Gastrocnemius medialis (tissue), 4 donors: Measurements from ENCODE around the gene FOSB. TPM values are rescaled to one million over a fixed set of nuclear protein-coding genes. Genes with fewer than 3 reads are reported as not detected.
A peak's percentile ranks its signal among the peaks of the same experiment; 100 is the strongest.

Experiments
- ATAC-seq, 2 donors: fragments of 150-250 bp; one replicate each; pipeline ENCODE4 v1.9.1; 2016
- DNase-seq, 2 donors: peaks; one replicate each; pipeline ENCODE4 v3.0.0-alpha.2; 2019
- H3K27ac ChIP-seq, 4 donors: fragments of 200-600 bp; sonication (generic); 1 replicate in 1 of 4; 2 replicates in 3 of 4; pipeline ENCODE4 v1.5.1; 2016 to 2018; ENCODE audit warnings: mild to moderate bottlenecking in 2 of 4, moderate library complexity in 1 of 4
- H3K27me3 ChIP-seq, 3 donors: fragments of 200-600 bp; sonication (generic) in 2 of 3; 1 replicate in 1 of 3; 2 replicates in 2 of 3; pipeline versions ENCODE4 v1.5.1 to v1.6.0; 2016 to 2019; ENCODE audit warnings: mild to moderate bottlenecking in 1 of 3, moderate library complexity in 1 of 3
- H3K36me3 ChIP-seq, 2 donors: fragments of 200-600 bp; sonication (generic) in 1 of 2; one replicate each; pipeline ENCODE4 v1.5.1; 2017 to 2018
- H3K4me1 ChIP-seq, 2 donors: fragments of 200-600 bp; sonication (generic) in 1 of 2; one replicate each; pipeline ENCODE4 v1.5.1; 2016 to 2017; ENCODE audit warnings: mild to moderate bottlenecking in 2 of 2
- H3K4me3 ChIP-seq, 4 donors: fragments of 200-600 bp; sonication (generic) in 3 of 4; 1 replicate in 1 of 4; 2 replicates in 3 of 4; pipeline ENCODE4 v1.5.1; 2016 to 2019; ENCODE audit warnings: mild to moderate bottlenecking in 2 of 4
- H3K9me3 ChIP-seq, 3 donors: fragments of 200-600 bp; sonication (generic) in 2 of 3; 1 replicate in 1 of 3; 2 replicates in 2 of 3; pipeline ENCODE4 v1.5.1; 2016 to 2019
- POLR2A ChIP-seq, 2 donors: fragments of 450-650 bp; IDR thresholded peaks; one replicate each; pipeline ENCODE4 v1.6.1; 2017; ENCODE audit warnings: antibody characterized with exemption in 2 of 2, mild to moderate bottlenecking in 2 of 2, moderate library complexity in 2 of 2
- in situ Hi-C, 4 donors: fragments of 200-750 bp; cut with MboI; loops; one replicate each; pipeline versions ENCODE4 v1.15.0 to v1.8.0; 2017; ENCODE audit warnings: low sequenced_read_pairs in 4 of 4
- intact Hi-C: fragments of 100-400 bp; cut with DNase I; formaldehyde crosslinking; loops from one replicate; pipeline ENCODE4 v1.15.1; 2023; ENCODE audit warnings: low total_unique reads
- total RNA-seq, 4 donors: library from RNA; depleted of rRNA; stranded (reverse); fragments of >200 nt; gene quantifications; one replicate each; pipeline versions ENCODE4 v1.1.0 to v1.2.3, GENCODE V29; 2016
- TF ChIP-seq, protein P1 (sequence below), 5 experiments: fragments of 450-650 bp in 3 of 5; fragments of 200-600 bp in 2 of 5; sonication (generic) in 2 of 5; IDR thresholded peaks in 4 of 5; conservative IDR thresholded peaks in 1 of 5; 1 replicate in 4 of 5; 2 replicates in 1 of 5; pipeline ENCODE4 v1.5.1; 2016 to 2019; ENCODE audit warnings: antibody characterized with exemption in 5 of 5, mild to moderate bottlenecking in 3 of 5, moderate library complexity in 3 of 5

Gene FOSB
- total RNA-seq, 4 donors from 2014 or later, result 0.17 to 1.8 (median 1.6) TPM; not detected in 1

DNA sequence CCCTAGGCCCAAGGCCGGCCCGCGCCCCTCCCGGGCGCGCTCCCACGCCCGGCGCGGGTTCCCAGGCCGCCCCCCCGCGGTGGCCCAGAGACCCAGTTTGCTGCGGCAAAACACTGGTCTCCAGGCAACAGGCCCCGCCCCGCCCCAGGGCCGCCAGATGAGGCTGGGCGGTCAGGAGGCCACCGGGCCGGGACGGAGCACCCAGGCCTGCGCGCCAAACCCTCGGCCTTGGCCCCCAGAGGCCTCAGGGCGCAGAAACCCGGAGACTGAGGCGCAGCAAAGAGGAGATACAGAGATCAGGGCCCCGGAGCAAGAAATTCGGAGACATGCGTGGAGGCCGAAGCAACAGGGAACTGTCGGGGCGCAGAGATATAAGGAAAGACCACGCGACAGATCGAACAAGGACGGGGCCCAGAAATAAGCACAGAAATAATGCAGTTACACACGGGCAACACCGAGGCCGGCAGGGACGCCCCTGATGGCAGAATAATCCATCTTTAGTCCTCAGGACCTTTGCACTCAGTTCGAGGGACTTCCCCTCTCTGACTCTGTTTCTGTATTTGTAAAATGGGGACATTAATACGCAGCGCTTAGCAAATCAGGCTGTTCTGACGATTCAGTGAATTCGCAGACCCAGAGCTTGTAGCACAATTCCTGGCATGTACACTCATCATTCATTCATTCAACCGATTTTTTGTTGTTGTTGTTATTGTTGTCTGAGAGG is 23.3 kb upstream of the FOSB start:
- Histone ChIP-seq H3K27ac (peak overlapping the region; percentile 91 to 97 (median 92)), H3K4me1 (peaks cover 15 to 27% of the 10 kb centered on the region in 2 donors), H3K4me3 (peak overlapping the region; percentile 62 to 72 (median 64)), H3K27me3 (no peaks in the 10 kb centered on the region), H3K9me3 (no peaks in the 10 kb centered on the region), H3K36me3 (no peaks in the 10 kb centered on the region)
- DNase-seq, result peak; percentile 84 to 93
- peak; percentile 55 to 61 for ATAC-seq
- in situ Hi-C loops, result loop anchor here in 1 of 4 donors (5.0 kb wide), 1 partner anchor 33 kb away; no protein-coding TSS in a partner anchor
- intact Hi-C loops, result no loop called here
- TF ChIP-seq POLR2A (IDR thresholded peaks at IDR 0.05), result peak in 1 of 2 donors; percentile 40
- TF ChIP-seq, protein P1, sequence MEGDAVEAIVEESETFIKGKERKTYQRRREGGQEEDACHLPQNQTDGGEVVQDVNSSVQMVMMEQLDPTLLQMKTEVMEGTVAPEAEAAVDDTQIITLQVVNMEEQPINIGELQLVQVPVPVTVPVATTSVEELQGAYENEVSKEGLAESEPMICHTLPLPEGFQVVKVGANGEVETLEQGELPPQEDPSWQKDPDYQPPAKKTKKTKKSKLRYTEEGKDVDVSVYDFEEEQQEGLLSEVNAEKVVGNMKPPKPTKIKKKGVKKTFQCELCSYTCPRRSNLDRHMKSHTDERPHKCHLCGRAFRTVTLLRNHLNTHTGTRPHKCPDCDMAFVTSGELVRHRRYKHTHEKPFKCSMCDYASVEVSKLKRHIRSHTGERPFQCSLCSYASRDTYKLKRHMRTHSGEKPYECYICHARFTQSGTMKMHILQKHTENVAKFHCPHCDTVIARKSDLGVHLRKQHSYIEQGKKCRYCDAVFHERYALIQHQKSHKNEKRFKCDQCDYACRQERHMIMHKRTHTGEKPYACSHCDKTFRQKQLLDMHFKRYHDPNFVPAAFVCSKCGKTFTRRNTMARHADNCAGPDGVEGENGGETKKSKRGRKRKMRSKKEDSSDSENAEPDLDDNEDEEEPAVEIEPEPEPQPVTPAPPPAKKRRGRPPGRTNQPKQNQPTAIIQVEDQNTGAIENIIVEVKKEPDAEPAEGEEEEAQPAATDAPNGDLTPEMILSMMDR (IDR thresholded peaks at IDR 0.05 in 4 of 5, conservative IDR thresholded peaks at IDR 0.05 in 1 of 5), result no peak

DNA sequence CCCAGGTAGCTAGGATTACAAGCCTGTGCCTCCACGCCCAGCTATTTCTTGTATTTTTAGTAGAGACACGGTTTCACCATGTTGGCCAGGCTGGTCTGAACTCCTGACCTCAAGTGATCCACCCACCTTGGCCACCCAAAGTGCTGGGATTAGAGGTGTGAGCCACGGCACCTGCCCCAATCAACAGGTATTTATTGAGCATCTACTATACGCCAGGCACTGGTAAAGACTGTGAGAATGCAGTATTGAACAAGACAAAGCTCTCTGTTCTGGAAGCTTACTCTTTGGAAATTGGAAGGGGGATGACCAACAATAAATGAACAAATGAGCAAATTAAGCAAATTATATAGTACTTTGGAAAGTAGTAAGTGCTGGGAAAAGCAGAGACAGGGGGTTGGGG is 22.7 kb upstream of the FOSB start:
- intact Hi-C loops, result no loop called here
- ATAC-seq, result no peak
- DNase-seq, result no peak
- H3K9me3 ChIP-seq, result no peaks in the 10 kb centered on the region
- no peaks in the 10 kb centered on the region for H3K36me3 ChIP-seq
- TF ChIP-seq, protein P1 (IDR thresholded peaks at IDR 0.05 in 4 of 5, conservative IDR thresholded peaks at IDR 0.05 in 1 of 5), result no peak
- no peak for TF ChIP-seq POLR2A (IDR thresholded peaks at IDR 0.05)
- no peaks in the 10 kb centered on the region for H3K27me3 ChIP-seq
- H3K4me1 ChIP-seq, result peaks cover 18 to 27% of the 10 kb centered on the region in 2 donors
- H3K27ac ChIP-seq, result peak overlapping the region; percentile 91 to 97 (median 92)
- in situ Hi-C loops, result no loop called here
- H3K4me3 ChIP-seq, result no peak overlapping the region

DNA sequence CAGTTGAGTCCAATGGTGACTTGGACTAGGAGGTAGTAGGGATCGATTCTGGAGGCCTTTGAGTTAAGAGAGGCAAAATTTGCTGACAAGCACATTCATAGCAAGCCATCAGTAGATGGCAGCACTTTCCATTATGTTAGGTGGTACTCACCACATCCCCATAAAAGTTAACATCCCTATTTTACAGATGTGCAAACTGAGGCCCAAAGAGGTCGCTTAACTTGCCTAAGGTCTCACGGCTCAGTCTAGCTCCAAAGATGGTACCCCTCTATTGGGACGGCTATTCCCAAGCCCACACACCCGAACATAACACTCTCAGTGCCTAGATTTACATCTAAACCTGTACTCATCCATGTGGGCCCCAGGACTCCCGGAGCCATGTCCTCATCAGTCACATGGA is 21.5 kb upstream of the FOSB start:
- in situ Hi-C loops (no loop called here), intact Hi-C loops (no loop called here)
- Histone ChIP-seq H3K36me3 (no peaks in the 10 kb centered on the region), H3K27ac (no peak overlapping the region), H3K27me3 (no peaks in the 10 kb centered on the region), H3K4me3 (no peak overlapping the region), H3K4me1 (peaks cover 21 to 28% of the 10 kb centered on the region in 2 donors), H3K9me3 (no peaks in the 10 kb centered on the region)
- DNase-seq (no peak), ATAC-seq (no peak)
- TF ChIP-seq, protein P1 (IDR thresholded peaks at IDR 0.05 in 4 of 5, conservative IDR thresholded peaks at IDR 0.05 in 1 of 5), result no peak
- no peak for TF ChIP-seq POLR2A (IDR thresholded peaks at IDR 0.05)

DNA sequence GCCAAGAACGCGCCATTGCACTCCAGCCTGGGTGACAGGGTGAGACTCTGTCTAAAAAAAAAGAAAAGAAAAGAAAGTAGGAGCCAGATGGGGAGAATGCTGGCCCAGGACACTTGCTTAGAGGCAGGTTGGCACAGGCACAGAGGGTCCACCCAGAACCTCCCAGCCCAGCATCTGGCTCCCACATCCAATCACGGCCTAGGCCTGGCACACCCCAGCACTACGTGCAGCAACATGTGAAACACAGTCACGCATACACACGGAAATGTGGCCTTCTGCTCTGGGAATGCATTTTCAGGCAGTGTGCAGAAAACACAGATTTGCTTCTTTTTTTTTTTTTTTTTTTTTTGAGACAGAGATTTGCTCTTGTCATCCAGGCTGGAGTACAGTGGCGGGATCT is 20.9 kb upstream of the FOSB start:
- in situ Hi-C loops, result no loop called here

More for the DNA sequence above, 20.9 kb upstream of the FOSB start:
- intact Hi-C loops, result no loop called here
- no peak for DNase-seq
- H3K27me3 ChIP-seq, result no peaks in the 10 kb centered on the region
- TF ChIP-seq, protein P1 (IDR thresholded peaks at IDR 0.05 in 4 of 5, conservative IDR thresholded peaks at IDR 0.05 in 1 of 5), result no peak
- no peak for TF ChIP-seq POLR2A (IDR thresholded peaks at IDR 0.05)
- no peaks in the 10 kb centered on the region for H3K36me3 ChIP-seq
- no peak overlapping the region for H3K4me3 ChIP-seq
- no peak overlapping the region for H3K27ac ChIP-seq
- H3K9me3 ChIP-seq, result no peaks in the 10 kb centered on the region
- H3K4me1 ChIP-seq, result peaks cover 26 to 29% of the 10 kb centered on the region in 2 donors
- ATAC-seq, result no peak
